Small intestine (tissue), 7 donors: Measurements from ENCODE around the gene C1QTNF8. TPM values are rescaled to one million over a fixed set of nuclear protein-coding genes. Genes with fewer than 3 reads are reported as not detected.

ENCODE experiments used
- DNase-seq, 2 donors: peaks; one replicate each; pipeline versions ENCODE4 v3.0.0 to v3.0.0-alpha.2; 2013
- FAIRE-seq: peaks from 2 replicates; lab custom pipeline; 2012; peaks lifted over from hg19 to GRCh38; lab: Jason Lieb, UNC
- H3K27ac ChIP-seq, 3 donors: one replicate each; pipeline ENCODE4 v1.5.1; 2013; ENCODE audit warnings: low read length in 2 of 3, mild to moderate bottlenecking in 2 of 3, control low read depth in 1 of 3, inconsistent platforms in 1 of 3, low read depth in 1 of 3, moderate library complexity in 1 of 3
- H3K27me3 ChIP-seq, 3 donors: one replicate each; pipeline ENCODE4 v1.6.1; 2013; ENCODE audit warnings: low read length in 3 of 3, inconsistent platforms in 1 of 3; ENCODE audit not compliant: control insufficient read depth in 3 of 3, insufficient read depth in 3 of 3
- H3K36me3 ChIP-seq, 3 donors: one replicate each; pipeline ENCODE4 v1.6.1; 2013; ENCODE audit warnings: low read length in 3 of 3, inconsistent platforms in 1 of 3, low read depth in 1 of 3, mild to moderate bottlenecking in 1 of 3, moderate library complexity in 1 of 3; ENCODE audit not compliant: control insufficient read depth in 3 of 3, insufficient read depth in 2 of 3
- H3K4me1 ChIP-seq, 3 donors: one replicate each; pipeline ENCODE4 v1.6.1; 2013; ENCODE audit warnings: low read length in 2 of 3, inconsistent platforms in 1 of 3, low read depth in 1 of 3, mild to moderate bottlenecking in 1 of 3, moderate library complexity in 1 of 3; ENCODE audit not compliant: control insufficient read depth in 3 of 3, insufficient read depth in 2 of 3
- H3K4me3 ChIP-seq, 3 donors: one replicate each; pipeline ENCODE4 v1.5.1; 2013; ENCODE audit warnings: low read length in 3 of 3, control low read depth in 1 of 3, inconsistent platforms in 1 of 3, low read depth in 1 of 3, mild to moderate bottlenecking in 1 of 3, moderate library complexity in 1 of 3
- H3K9me3 ChIP-seq, 2 donors: one replicate each; pipeline ENCODE4 v1.6.1; 2013; ENCODE audit warnings: low read depth in 1 of 2, low read length in 1 of 2; ENCODE audit not compliant: control insufficient read depth in 2 of 2, insufficient read depth in 1 of 2
- WGBS, 3 donors: extraction: QIAGEN DNeasy Blood & Tissue Kit; methylation state at CpG; one replicate each; pipeline ENCODE4 v1.1.7; 2013; 5-methylcytosine and 5-hydroxymethylcytosine counted together
- polyA plus RNA-seq, 4 donors: library from polyadenylated mRNA; stranded (reverse) in 3 of 4; unstranded in 1 of 4; fragments of 200-250 nt in 3 of 4; fragments of 120-200 nt in 1 of 4; gene quantifications; one replicate each; pipeline versions ENCODE4 v1.2.1 to v1.2.3, GENCODE V29; 2013
- donor health status: healthy with polysubstance abuse.
- donor health status: control.
- donor health status: control.
- donor health status: Bipolar disorder and iron deficiency.
- donor health status: healthy.

Gene C1QTNF8
- polyA plus RNA-seq, 4 donors = 0.07 TPM; not detected in 3

DNA sequence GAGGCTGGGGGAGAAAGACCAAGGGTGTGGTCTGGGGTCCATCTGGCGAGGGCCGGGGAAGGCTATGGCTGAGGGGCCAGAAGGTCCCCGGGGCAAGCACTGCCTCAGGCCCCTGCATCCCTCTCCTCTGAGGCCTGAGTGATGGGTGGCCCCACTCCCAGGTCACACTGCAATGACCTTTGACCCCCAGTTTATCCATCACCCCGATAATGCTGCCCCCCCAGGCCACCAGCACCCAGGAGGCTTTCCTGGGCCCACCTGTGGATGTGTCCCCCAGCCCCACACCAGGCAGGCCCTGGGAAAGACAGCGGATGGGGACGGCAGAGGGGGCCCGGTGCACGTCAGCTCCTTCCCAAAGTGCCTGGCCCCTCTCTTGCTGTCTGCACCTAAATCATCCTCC lies 34.3 kb upstream of the C1QTNF8 start:
- DNase-seq (no peak), FAIRE-seq (no peak)
- Histone ChIP-seq H3K27me3 (no peaks in the 10 kb centered on the region), H3K4me1 (peaks cover 2 to 9% (median 2%) of the 10 kb centered on the region in 3 donors), H3K9me3 (no peaks in the 10 kb centered on the region), H3K27ac (no peak overlapping the region), H3K4me3 (no peak overlapping the region), H3K36me3 (no peaks in the 10 kb centered on the region)
- 80 to 82% (median 81%) methylated on average over 6 to 8 of the region's 8 CpGs for WGBS, 3 donors

GRCh38 chr16:1129106-1129960 lies 33.3 kb upstream of the C1QTNF8 start:
- Histone ChIP-seq H3K36me3 (no peaks in the 10 kb centered on the region), H3K9me3 (no peaks in the 10 kb centered on the region), H3K4me3 (no peak overlapping the region), H3K27me3 (no peaks in the 10 kb centered on the region), H3K4me1 (peaks cover 0 to 5% (median under 1%) of the 10 kb centered on the region in 3 donors), H3K27ac (no peak overlapping the region)
- DNase-seq (no peak), FAIRE-seq (no peak)
- 89 to 92% (median 89%) methylated on average over 45 to 48 of the region's 48 CpGs for WGBS, 3 donors

DNA sequence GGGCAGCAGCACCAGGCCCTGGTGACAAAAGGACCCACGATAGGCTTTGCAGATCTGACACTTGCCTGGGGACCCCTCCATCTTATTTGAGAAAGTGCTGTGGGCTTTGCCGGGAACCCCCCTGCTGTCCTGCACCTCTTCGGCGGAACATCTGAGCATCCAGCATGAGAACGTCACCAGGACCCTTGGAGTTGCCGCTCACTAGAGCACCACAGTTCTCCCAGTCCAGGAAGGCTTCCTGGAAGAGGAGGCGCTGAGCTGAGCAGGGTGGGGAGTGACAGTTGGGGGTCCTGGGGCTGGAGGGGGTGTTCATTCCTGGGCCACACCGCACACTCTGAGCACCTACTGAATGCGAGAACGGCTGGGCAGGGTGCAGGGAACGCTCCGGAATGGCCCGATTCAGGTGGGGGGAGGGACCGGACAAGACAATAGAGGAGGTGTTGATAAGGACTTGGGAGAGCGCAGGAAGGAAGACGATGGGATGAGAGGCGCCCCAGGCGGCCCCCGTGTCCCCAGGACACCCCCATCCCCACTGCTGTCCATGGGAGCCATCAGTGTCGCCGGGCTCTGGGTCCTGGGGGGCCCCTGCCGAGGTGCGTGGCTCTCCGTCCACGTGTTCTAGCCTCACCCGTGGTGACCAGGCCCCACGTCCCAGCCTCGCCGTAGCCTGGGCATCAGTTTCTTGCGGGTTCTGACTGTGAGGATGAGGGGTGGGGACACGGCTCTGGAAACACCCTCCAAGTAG lies 32.1 kb upstream of the C1QTNF8 start:
- Histone ChIP-seq H3K27ac (no peak overlapping the region), H3K4me3 (no peak overlapping the region), H3K27me3 (no peaks in the 10 kb centered on the region), H3K36me3 (no peaks in the 10 kb centered on the region), H3K4me1 (peaks cover 0 to 4% (median 0%) of the 10 kb centered on the region in 3 donors), H3K9me3 (no peaks in the 10 kb centered on the region)
- DNase-seq (no peak), FAIRE-seq (no peak)
- 77 to 88% (median 81%) methylated on average over 30 to 31 of the region's 31 CpGs for WGBS, 3 donors

DNA sequence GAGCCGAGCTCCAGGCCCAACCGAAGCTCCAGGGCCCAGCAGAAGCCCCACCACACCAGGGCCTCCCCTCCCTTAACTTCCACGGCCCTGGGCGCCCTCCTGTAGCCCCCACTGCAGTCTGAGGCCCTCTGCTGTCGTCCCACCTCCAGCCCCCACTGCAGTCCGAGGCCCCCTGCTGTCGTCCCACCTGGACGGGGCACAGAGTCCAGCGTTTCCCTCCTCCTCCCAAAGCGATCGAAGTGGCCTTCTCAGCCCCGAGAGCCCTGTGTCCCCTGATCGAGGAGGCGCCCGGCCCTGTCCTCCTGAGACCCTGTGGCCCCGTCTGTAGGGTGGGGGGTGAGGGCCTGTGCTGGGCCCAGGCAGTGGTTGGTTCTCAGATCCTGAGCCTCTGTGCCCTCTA lies 31.1 kb upstream of the C1QTNF8 start:
- H3K36me3 ChIP-seq = no peaks in the 10 kb centered on the region
- FAIRE-seq (no peak), DNase-seq (no peak)
- H3K27me3 ChIP-seq = no peaks in the 10 kb centered on the region
- peaks cover 0 to 4% (median 0%) of the 10 kb centered on the region in 3 donors for H3K4me1 ChIP-seq
- H3K4me3 ChIP-seq = no peak overlapping the region
- H3K27ac ChIP-seq = no peak overlapping the region
- WGBS, 3 donors = 24 to 53% (median 50%) methylated on average over 13 to 16 of the region's 16 CpGs
- H3K9me3 ChIP-seq = no peaks in the 10 kb centered on the region

DNA sequence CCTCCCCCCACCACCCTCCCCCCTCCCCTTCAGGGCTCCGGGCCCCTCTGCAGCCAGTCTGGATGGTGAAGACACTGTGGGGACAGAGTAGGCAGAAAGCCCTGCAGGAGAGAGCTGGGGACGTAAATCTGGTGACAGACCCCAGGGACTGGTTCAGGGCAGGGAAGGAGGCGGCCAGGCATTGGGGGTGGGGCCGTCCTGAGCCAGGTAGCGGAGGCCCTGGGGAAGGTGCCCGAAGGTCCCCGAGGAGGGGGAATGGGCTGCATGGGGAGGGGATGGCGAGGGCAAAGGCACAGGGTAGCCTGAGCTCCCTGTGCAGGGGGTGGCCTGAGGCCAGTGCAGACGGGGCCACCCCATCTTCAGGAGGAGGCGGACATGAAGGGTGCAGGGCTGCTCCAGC lies 30.5 kb upstream of the C1QTNF8 start:
- H3K27me3 ChIP-seq = no peaks in the 10 kb centered on the region
- 27 to 45% (median 32%) methylated on average over 7 to 10 of the region's 10 CpGs for WGBS, 3 donors
- H3K36me3 ChIP-seq = no peaks in the 10 kb centered on the region
- no peak overlapping the region for H3K27ac ChIP-seq
- DNase-seq (no peak), FAIRE-seq (no peak)
- H3K9me3 ChIP-seq = no peaks in the 10 kb centered on the region
- peaks cover 0 to 4% (median 0%) of the 10 kb centered on the region in 3 donors for H3K4me1 ChIP-seq
- H3K4me3 ChIP-seq = no peak overlapping the region

GRCh38 chr16:1126044-1126443 lies 30.0 kb upstream of the C1QTNF8 start:
- no peak for DNase-seq
- Histone ChIP-seq H3K9me3 (no peaks in the 10 kb centered on the region), H3K4me3 (no peak overlapping the region), H3K27me3 (no peaks in the 10 kb centered on the region), H3K27ac (no peak overlapping the region), H3K36me3 (no peaks in the 10 kb centered on the region), H3K4me1 (peaks cover 0 to 4% (median 0%) of the 10 kb centered on the region in 3 donors)
- no peak for FAIRE-seq
- WGBS, 3 donors = 22 to 50% (median 31%) methylated on average over 12 to 17 of the region's 17 CpGs

GRCh38 chr16:1125471-1125870 lies 29.4 kb upstream of the C1QTNF8 start:
- FAIRE-seq (no peak), DNase-seq (peak; percentile 37 to 64)
- Histone ChIP-seq H3K27me3 (peaks cover 0 to 4% (median 0%) of the 10 kb centered on the region in 3 donors), H3K9me3 (no peaks in the 10 kb centered on the region), H3K27ac (peak overlapping the region in 1 of 3 donors; percentile 45), H3K4me3 (no peak overlapping the region), H3K4me1 (peaks cover 0 to 4% (median 0%) of the 10 kb centered on the region in 3 donors), H3K36me3 (no peaks in the 10 kb centered on the region)
- 9 to 21% (median 14%) methylated on average over 14 to 18 of the region's 18 CpGs for WGBS, 3 donors

- Histone ChIP-seq H3K27ac (peak overlapping the region in 1 of 3 donors; percentile 45), H3K4me3 (no peak overlapping the region), H3K27me3 (peaks cover 0 to 6% (median 0%) of the 10 kb centered on the region in 3 donors), H3K4me1 (peaks cover 0 to 4% (median 0%) of the 10 kb centered on the region in 3 donors), H3K36me3 (no peaks in the 10 kb centered on the region), H3K9me3 (no peaks in the 10 kb centered on the region)
- FAIRE-seq = no peak
- 84 to 88% (median 88%) methylated on average over 9 to 11 of the region's 11 CpGs for WGBS, 3 donors
- no peak for DNase-seq
Observed at GRCh38 chr16:1124795-1125194, 28.8 kb upstream of the C1QTNF8 start.
